RKO (cell line): ENCODE results near the gene BHLHE41.

Source experiments
- DNase-seq: peaks from one replicate; pipeline ENCODE4 v3.0.0-alpha.2; 2016; ENCODE audit warnings: low spot score

Gene BHLHE41

DNA sequence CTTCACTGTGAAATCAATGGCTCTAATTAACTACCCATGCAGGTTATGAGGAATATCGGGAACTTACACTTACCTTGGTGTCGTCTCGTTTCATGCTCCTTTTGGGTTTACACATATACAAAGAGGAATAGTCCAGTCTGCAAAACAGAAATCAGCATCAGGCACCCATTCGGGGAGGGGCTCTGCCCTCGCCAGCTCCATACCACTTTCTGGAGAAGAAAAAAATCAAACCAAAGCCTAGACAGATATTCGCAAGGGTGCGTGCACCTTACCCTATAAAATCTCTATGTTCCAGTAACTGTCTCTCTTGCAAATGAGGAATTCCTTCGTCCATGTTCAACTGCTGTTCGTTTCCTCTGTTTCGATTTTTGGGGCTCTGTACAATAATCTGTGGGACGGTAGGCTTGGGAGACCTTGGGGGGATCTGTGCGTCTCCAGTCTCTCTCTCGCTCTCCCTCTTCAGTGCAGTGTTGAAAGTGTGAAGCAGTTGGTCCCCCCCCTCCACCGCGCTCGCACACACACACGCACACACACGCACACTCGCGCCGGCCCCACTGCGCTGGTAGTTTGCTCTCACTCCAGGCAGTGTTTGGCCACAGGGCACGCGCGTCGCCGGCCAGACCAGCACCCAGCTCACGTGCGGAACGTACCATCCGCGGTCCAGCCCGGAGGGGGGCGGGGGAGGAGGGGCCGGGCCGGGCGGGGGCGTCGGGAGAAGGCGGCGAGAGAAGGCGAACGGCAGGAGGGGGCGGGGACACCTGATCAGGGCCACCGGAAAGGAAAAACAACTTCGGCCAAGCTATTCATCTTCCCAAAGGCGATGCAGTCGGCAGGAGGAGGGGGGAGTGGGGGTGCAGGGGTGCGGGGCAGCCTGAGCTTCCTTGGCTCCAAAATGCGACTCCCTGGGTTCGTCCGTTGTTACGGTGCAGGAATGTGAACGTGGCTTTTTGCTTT is at the start of gene BHLHE41:
Gene BHLHE41 (minus strand): TSS at position 592 of the 954 bp plus-strand sequence. CDS start 258 bp downstream, at position 334.
- DNase-seq, result peak; percentile 77

DNA sequence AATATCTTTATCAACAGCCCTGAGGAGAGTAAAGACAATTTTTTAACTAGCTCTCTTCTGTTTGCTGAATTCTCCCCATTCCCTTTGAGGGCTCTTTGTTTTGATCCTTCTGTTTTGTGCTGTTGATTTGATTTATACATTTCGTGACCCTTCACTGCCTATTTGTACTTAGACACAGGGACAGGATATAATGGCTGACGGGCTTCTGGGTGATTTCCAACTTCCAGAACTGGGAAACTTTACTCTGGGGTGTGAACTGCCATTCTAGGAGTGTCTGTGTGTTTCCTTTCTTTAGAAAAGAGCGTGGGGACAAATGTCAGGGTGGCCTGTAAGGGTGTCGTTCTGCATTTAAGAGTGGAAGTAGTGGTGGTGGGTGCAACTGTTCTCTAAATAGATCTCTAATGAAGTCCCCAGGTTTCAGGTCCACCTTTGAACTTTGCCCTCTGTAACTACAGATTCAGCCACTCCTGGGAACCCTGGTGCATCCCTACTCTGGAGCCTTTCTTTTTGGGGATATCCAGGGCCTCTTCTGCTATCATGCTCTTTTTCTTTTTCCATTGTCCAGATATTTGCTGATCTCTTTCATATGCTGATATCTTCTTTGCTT is 48.2 kb upstream of the BHLHE41 start:
- DNase-seq, result no peak

DNA sequence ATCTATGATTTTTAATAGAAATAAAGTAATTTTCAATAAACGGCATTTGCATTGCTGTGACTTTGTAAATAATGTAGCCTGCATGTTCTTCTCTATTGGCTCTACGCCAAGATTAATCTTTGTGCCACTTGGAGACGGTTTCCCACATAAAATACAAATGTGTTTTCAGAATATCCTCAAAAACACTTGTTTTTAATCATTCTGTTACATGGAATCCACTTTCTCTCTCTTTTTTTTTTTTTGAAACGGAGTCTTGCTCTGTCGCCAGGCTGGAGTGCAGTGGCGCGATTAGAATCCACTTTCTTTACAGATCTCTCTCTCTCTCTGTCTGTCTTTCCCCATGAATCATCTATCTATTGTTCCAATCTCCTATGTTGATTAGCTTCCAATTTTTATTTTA is 47.7 kb upstream of the BHLHE41 start:
- no peak for DNase-seq

DNA sequence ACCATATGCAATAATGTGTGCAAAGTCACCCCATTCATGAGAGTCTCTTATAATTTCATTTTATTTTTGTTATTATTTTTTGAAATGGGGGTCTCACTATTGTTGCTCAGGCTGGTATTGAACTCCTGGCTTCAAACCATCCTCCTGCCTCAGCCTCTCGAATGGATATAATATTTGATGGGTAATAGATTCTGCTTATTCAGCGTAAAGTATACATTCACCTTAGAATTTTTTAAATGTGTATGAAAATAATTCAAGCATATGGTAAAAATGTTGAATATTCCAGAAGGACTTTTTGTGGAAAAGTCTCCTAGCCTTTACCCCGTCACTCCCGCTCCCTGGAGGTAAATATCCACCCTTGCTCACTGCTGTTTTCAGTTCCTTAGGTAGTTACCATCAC is 47.2 kb upstream of the BHLHE41 start:
- no peak for DNase-seq

DNA sequence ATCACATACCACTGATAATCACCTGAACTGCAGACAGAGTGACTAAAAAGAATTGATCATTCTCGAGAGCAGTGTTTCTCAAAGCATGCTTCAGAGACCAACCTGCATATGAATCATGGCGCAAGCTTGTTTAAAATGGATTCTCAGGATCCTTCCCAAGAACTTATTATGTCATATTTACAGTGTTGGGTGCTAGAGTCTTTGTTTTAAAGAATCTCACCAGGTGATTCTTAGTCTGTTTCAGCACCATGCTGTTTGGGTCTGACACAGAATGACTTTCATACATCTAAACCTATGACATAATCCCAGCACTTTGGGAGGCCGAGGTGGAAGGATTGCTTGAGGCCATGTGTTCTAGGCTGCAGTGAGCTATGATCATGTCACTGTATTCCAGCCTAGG is 39.3 kb upstream of the BHLHE41 start:
- no peak for DNase-seq

DNA sequence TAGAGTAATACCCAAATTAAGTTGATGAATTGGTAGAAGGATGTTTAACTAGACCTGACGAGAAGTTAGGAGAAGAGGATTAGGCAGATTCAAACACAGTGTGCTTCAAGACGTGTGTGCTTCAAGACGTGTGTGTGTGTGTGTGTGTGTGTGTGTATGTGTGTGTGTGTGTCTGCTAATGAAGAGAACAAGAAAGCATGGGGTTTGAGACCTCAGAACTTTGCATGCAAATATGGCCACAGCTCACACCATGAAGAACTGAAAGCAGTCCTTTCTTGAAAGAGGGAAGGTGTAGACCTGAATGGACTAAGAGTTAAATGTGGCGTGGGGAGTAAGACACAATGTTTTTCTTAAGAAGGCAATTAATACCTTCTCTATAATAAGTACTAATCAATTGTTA is 38.1 kb upstream of the BHLHE41 start:
- no peak for DNase-seq

DNA sequence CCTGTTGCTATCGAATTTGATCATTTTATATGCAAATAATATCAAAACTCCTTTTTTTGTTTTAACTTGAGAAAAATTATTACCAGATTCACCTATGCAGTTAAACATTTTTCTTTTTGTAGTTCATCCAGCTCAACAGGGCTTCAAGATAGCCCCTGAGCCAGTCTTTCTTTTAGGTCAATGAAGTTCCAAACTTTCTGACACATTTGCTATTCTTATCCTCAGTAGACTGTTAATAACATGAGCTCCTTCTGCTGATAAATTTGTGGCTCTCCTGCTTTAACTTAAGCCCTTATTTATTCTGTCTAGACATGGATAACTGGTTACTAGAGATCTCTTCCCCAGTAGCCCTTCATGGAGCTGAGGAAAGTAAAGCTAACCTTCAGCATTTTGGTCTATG is 37.3 kb upstream of the BHLHE41 start:
- no peak for DNase-seq

DNA sequence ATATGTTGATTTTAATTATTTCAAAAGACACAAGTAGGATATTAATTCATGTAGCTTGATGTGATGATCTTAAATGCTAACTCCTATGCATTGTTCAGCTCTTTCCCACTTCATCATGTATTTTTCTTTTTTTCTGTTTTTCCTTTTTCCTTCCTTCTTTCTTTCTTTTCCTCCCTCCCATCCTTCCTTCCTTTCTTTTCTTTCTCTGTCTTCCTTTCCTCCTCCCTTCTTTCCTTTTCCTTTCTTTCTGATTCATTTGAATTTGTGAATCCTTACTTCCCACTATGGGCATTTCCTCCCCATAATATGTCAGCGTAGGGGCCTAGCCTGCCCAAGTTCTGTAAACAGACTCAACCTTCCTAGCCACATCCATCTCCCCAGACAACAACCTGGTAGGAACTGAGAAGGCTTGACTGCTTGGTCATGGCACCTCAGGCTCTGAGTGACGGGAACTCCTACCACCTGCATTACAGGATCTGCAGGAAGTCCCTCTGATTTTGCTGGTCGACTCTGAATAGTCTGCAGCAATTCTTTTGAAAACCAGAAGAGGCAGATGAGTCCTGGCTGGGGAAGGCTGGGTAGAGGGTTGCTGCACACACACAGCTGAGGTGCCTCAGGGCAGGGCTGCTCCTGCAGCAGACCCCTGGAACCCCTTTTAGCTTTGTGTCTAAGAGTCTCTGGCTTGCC is 33.4 kb upstream of the BHLHE41 start:
- DNase-seq, result no peak

DNA sequence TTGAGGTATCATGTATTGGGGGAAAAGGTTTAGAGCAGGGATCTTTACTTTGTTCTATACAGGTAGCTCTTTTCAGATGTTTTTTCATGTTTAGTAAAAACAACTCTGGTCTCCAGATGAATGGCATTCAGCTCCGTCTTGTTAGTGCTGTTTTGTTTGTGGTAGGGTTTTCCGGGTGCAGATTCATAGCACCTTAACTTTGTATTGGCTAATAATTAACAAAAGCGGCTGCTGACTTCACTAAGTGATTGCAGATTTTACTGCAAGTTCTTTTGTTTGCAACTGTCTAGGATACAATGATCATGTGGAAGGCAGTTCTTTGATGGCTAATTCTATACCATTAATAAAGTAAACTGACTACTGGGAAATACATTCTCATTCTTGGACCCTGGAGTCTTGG is 32.2 kb upstream of the BHLHE41 start:
- no peak for DNase-seq

DNA sequence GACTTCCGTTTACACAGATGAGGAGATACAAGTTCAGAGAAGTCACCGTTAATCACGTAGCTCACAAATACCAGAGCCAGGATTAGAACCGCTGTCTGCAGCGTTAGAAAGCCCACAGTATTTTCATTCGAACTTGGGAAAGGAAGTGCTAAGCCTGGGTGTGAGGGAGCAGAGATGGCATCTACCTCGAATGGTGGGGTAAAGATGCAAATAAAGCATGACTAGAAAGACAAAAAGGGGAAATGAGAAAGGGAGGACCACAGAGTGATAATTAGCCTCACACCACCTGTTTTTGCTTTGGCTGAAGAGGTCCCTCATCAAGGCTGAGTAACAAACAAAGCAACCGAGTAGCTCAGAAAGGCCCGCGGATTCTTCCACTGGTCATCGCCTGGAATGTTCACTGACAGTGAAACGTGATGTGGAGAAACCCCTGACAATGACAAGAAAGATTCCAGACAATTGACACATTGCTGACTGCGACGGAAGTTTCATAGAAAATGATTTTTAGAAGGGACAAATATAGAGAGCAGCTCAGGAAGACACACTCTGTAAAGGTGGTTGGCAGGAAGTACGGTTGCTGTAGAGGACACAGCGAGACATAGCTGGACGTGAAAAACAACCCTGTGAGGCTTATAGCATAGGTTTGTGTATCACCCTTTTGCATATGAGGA is 31.5 kb upstream of the BHLHE41 start:
- DNase-seq, result no peak

DNA sequence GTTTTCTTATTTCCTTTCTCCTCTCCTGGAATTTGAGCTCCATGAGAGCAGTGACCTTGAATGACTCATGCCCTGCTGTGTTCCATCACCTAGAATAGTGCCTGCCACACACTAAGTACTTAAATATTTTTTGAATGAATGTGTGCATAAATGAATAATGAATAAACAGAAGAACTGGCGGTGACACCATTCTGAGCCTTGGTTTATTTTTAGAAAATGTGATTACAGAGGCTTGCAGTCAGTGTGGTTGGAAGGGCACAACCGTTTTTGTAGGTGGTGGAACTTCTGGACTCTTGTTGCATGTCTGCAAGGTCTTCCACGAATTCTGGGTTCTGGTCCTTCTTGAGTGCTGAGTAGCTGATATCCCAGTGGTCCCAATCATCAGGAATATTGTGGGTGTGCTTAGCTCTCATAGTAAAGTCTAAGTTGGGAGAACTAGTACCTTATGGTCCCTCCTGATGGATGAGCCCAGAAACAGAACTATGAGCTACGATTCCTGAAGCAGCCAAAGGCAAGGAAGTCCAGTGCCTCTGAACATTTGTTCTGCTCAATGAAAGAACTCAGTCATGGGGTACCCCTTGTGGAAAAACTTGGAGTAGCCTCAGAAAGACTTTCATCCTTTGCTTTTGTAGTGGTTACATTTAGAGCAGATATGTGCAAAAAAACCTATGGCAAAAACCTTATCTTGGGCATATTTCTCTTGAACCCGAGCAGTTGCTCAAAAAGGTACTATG is 28.8 kb upstream of the BHLHE41 start:
- peak; percentile 97 for DNase-seq

DNA sequence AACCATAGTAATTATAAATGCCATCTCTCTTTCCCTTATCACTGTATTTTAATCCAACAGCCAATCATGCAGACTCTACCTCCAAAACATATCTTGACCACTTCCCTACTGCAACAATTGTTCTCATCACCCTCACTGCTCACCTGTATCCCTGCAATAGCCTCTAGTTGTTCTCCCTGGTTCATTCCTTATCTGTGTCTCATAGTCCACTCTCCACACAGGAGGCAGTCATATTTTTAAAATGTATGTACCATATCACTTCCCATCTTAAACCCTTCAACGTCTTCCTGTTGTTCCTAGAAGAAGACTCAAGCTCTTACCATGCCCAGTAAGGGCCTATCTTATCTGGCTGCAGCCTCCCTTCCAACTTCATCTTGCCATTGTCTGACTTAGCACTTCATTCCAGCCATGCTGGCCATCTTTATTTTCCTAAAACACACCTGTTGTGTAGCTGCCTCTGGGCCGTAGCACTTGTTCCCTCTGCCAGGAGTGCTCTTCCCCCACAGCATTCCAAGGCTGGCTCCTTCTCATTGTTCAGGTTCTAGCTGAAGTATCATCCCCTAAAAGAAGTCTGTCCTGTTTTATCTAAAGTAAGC is 27.8 kb upstream of the BHLHE41 start:
- no peak for DNase-seq

DNA sequence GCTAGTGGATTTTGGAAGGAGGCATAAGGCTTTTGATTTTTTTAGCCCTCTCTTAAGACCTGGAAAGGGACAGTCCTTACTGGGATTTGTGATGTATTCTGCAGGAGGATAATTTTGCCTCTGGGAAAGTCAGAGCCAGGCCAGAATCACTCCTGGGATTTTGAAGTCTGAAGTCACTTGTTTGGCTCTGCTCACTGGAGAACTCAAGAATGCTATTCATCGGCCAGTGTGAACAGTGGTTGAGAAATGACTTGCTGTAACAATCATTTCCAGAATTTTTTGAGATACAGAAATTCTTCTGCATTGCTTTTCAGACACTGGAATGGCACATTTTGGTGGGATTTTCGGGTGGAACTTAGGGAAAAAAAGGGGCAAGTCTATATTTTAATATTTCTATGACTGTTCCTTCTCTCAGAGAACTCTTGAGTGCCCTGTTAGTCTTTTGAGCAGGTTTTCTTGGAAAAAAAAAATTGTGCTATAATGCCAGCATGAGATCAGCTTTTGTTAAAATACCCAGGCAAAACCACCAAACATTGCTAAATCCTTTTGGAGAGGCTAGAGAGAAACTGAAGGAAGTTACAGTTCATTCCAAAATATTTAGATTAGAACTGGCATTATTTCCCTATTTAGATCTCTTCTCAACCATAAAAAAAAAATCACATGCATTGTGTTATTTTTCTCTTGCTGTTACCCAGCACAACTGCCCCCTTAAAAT is 26.1 kb upstream of the BHLHE41 start:
- no peak for DNase-seq

DNA sequence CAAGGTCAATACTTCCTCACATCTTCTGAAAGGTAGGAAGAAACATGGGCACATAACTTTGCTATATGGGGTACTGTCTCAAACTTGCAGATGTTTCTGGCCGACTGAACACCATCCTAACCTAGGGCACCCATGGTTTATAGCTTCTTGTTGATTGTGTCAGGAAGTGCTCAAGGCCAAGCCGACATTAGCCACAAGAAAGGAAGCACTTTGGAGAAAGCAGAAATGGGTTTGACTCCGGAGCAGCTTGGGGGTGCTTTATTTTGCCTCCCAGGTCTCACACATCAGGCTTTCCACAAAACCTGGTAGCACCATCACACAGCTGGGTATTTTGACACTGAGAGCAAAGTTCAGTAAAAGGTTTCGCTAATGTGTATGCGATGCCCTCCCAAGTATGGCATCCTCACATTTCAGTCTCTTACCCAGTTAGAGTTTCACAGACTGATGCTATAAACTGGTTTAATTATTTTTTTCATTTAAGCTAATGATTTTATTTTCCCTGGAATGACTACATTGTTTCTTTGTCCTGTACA is 25.2 kb upstream of the BHLHE41 start:
- no peak for DNase-seq

DNA sequence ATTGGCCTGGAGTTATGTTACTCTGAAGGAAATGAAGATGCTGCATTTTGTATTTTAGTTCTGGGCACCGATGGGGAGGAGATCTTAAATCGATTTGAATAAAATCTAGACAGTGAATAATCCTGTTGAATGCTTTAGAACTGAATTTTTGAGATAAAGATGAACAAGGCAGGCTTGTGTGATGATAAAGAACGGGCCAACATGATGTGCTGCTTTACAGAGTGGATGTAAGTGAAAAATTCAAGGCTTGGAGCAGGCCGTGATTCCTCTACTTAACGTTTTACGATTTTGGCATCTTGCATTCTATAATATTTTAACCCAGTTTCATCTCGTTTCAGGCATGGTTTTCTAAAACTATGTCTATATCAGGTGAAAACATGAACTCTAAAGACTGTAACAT is 23.5 kb upstream of the BHLHE41 start:
- DNase-seq, result no peak

DNA sequence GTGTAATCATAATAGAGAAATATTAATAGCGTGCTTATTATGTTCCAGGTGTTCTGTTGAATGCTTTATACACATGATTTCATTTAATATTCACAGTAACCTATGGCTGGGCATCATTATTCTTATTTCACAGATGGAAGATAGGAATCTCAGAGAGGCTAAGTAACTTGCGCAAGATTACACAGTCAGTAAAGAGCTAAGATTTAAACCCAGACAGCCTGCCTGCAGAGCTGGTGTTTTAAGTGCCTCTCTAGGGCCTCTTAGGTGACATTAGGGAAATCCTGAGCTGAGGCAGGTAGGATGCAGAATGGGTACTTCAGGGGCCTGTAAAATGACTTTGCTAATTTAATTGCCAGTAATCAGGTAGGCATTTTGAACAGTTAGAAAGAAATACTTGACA is 18.5 kb upstream of the BHLHE41 start:
- no peak for DNase-seq

DNA sequence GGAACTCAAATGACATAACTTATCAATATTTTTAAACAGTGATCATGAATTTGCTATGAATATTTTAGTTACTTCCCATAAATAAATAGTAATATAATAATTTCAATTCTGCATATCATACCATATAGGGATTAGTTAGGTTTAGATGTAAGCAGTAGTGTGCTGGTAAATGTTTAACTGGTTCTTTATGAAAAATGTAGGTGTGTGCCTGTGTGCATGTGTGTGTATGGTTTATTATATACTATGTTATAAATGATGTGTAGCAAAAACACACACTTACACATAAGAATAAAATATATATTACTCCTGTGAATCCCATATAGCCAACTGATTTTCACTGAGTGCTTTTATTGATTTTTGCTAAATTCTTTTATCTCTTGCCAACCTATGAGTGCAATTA is 14.0 kb upstream of the BHLHE41 start:
- no peak for DNase-seq

DNA sequence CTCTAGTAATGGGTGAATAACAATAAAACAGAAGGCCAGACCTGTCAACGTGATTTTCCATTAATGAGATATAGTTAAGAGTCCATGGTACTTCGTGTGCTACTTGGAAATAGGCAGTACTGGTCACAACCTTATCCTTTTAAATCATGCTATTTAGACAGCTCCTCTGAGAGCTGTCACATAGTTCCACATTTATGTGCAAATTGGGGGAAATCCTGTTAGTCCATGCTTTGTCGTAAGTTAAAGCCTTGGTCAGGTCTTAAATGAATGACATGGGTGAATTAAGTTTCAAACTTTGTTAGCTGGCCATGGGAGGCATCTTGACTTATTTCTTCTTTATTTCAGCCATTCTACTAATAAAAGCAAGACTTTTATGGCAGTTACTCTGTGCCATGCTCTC is 11.9 kb upstream of the BHLHE41 start:
- no peak for DNase-seq

DNA sequence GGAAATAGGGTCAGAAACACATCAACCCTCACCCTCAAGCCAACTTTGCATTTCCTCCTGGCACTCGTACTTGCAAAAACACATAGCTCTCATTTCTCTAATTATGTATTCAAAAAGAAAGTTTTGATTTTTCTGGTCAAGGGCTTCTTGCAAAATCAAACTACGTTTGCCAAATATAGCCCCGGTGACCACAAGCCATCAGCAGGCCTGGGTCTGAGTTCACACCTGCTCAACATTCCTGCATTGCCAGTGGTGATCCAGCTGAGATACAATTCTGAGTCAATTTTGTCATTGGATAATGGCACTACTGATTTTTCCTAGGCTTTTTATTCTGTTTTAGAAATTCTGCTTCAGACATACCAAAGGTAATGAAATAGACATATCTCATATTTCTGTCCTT is 10.7 kb upstream of the BHLHE41 start:
- no peak for DNase-seq

DNA sequence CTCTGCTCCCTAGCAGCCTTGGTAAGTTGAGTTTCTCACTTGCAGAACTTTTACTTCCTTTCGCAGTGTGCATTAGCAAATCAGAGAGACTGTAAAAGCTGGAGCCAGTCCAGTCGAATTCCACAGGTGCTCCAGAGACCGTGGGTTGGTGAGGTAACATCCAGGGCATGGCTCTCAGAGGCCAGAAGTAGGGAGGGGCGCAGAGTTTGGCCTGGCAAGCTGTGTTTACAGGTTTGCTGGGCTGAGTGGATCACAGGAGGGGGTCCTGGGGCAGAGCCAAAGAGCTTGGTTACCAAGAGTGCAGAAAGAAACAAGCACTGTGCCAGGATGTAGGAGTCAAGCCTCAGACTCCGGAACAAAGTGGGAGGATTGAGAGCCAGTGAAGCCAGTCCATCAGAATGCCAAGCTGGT is 10.2 kb upstream of the BHLHE41 start:
- DNase-seq, result no peak
